ENCODE measurements around the gene ZNF618.

ZNF618 gene

GRCh38 chr9:114002986-114003350 lies 126.9 kb downstream of the ZNF618 start:
- no peak for DNase-seq

DNA sequence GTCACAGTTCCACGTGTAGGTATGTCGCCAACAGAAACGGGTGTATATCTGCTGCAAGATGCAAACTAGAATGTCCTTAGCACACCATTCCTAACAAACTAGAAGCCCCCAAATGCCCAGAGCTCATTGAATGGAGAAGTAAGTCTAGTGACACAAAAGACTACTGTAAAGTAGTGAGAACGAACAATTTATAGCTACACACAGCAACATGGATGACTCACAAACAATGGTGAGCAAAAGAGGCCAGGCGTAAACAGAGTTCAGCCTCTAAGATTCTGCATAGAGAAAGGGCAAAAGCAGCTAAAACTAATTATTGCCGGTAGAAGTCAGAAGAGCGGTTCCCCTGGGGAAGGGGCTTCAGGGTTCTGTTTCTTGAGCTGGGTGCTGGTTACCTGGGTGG lies 127.2 kb downstream of the ZNF618 start:
- peak; percentile 15 to 53 (median 50) for DNase-seq

DNA sequence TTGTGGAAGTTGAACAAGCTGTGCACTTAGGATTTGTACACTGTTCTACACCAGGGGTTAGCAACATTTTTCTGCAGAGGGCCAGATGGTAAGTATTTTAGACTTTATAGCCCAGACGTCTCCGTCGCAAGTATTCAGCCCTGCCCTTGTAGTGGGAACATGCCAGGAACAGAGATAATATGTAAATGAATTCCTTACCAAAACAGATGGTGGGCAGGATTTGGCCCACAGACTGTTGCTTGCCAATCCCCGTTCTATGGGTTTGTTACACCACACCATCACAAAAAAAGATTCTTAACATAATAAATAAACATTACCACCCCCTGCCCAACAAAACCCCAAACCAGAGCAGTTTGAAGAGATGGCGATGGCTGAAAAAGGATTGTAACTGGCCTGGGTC lies 127.6 kb downstream of the ZNF618 start:
- DNase-seq = no peak

DNA sequence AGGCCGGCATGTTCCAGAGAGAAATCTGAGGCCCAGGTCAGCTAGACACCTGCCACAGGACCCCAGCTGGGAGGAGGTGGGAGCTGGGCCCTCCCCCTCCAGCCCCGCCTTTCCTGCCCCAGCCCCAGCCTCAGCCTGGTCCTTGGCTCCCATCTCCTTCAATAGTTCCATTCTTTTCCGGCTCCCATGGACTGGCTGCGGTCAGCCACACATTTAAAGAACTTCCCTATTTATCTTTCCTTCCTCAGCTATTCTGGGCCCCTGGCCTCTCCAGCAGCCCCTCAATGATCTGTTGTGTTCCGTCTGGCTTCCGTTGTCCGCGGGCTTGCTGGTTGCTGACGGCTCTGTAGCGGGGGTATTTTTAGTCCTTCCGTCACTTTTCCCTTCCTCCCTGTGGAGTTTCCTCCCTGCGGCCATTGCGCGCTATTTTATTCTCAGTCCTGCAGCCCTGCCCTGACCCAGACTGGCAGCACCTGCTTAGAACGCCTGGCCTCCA lies 128.2 kb downstream of the ZNF618 start:
- DNase-seq = peak; percentile 74 to 78 (median 74)

- DNase-seq = no peak
These were observed 129.5 kb downstream of the ZNF618 start for GRCh38 chr9:114005371-114006154.

DNA sequence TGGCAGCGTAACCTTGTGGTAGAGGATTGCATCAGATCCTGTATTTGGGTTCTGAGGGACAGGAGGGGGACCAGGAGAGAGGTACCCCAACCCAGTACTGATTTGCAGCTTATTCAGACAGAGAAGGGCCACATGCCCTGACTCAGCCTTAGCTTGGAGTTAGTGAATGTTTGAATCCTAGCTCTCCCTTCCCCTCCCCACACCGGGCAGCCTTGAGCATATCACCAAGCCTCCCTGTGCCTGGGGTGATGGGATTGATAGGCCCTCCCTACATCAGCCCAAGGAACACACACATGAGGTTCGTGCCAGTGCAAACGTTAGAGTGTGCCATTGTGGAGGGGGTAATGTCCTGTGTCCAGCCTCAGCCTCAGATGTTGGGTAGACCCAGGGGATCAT lies 130.0 kb downstream of the ZNF618 start:
- no peak for DNase-seq

GRCh38 chr9:114006931-114007691 lies 131.0 kb downstream of the ZNF618 start:
- DNase-seq = no peak

DNA sequence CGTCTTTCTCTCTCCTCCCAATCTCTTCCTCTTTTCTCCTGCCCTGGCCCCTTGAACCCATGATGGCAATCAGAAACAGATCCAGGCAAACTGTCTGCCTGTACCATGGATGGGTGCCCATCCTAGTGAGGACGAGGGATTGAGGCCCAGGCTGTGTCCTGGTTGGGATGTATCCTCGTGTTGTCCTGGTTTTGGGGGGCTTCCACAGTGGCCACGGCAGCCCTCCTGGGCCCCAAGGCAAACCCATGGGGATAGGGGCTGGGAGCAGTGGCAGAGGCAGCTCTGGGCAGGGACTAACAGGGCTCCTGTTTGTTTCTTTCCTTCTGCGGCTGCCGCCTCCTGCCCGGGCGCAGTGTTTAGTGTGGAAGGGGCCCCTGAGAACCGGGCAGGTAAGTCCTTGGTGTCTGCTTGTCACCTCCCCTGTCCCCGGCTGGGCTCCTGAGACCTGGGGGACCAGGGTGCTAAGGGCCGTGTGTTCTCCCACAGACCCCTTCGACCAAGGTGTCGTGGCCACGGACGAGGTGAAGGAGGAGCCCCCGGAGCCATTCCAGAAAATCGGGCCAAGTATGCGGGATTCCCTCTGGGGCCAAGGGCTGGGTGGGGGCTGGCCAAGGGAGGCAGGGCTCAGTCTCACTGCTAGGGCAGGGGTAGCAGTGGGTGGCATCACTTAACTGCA lies 132.0 kb downstream of the ZNF618 start:
- no peak for DNase-seq

GRCh38 chr9:114008667-114009410 lies 132.7 kb downstream of the ZNF618 start:
- no peak for DNase-seq

- DNase-seq = no peak
These were observed 135.2 kb downstream of the ZNF618 start for GRCh38 chr9:114011313-114011712.

GRCh38 chr9:114012126-114012525 lies 136.0 kb downstream of the ZNF618 start:
- DNase-seq = no peak

DNA sequence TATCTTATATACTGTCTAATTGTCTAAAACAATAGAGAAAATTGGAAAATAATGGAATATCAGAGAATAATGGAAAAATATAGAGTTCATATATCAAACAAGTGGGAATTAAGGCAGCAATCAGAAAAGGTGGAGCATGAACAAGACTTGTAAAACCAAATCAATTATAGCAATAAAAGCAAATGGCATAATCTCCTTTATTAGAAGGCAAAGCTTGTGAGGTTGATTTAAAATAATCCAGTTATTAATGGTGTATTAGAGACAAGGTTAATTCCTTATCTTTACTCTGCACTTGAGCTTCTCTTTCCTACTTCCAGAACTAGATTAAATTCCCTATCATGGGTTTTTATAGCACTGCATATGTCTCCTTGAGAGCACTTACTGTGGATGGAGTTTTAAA lies 137.9 kb downstream of the ZNF618 start:
- DNase-seq = no peak

GRCh38 chr9:114015607-114016006 lies 139.5 kb downstream of the ZNF618 start:
- DNase-seq = no peak

DNA sequence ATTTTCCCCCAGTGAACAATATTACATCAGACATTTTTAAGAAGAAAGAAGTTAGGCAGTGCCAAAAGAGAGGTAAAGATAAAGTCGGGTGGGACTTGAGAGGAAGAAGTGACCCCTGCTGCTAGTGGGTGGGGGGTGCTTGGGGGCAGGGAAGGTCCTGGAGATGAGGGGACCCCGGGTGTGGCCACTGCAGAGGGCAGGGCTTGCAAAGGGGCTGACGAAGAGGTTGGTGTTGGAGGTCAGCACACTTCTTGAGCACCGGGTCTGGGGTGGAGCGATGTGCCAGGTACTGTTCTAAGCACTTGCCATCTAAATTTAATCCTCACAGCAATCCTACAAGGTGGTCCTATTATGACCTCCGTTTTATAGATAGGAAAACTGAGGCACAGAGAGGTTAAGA lies 140.0 kb downstream of the ZNF618 start:
- DNase-seq = no peak

DNA sequence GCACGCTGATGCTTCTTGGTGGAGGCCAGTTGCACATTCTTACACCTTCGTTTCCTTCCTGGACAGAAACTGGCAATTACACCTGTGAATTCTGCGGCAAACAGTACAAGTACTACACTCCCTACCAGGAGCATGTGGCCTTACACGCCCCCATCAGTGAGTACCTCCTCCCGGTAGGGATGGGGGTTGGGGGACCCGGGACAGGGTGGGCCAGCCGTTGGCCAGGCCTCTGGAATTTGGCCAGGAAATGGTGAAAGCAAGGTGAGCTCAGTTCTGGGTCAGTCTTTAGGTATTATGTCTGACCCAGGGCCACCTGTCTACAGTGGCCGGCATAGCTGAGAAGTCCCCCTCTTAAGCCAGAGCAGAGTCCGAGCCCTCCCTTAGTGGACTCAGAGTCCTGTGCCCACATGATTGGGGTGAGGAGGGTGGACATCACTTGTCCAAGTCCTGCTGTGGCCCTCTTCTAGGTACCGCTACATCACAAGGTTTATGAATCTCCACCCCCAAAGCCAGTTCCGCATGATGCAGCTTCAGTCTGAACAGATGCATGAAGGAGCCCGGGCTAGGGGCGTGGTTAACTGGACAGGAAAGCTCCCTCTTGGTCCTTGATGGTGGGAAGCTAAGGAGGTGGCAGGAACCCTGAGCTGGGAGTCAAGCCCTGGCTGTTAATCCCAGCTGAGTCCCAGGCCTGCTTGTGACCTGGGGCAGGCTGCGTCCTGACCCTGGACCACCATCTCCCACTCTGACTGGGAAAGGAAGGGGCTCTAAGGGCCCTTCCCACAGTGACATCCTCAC lies 140.7 kb downstream of the ZNF618 start:
- no peak for DNase-seq

- no peak for DNase-seq
These were observed 141.9 kb downstream of the ZNF618 start for GRCh38 chr9:114017741-114018715.

GRCh38 chr9:114021578-114021977 lies 145.5 kb downstream of the ZNF618 start:
- DNase-seq = peak; percentile 17 to 73 (median 47)

DNA sequence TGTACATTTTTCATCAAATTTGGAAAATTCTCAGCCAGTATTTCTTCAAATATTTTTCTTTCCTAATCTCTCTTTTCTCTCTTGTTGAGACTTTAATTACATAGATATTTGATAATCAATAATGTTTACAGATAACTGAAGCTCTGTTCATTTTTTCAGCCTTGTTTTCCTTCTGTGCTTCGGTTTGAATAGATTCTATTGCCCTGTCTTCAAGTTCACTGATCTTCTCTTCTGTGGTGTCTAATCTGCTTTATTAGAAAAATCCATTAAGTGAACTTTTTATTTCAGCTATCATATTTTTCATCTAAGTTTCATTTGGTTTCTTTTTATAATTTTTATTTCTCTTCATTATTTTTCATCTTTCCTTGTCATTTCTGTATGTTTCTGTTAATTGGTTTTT lies 147.9 kb downstream of the ZNF618 start:
- DNase-seq = no peak

- no peak for DNase-seq
These were observed 149.2 kb downstream of the ZNF618 start for GRCh38 chr9:114025196-114025753.

DNA sequence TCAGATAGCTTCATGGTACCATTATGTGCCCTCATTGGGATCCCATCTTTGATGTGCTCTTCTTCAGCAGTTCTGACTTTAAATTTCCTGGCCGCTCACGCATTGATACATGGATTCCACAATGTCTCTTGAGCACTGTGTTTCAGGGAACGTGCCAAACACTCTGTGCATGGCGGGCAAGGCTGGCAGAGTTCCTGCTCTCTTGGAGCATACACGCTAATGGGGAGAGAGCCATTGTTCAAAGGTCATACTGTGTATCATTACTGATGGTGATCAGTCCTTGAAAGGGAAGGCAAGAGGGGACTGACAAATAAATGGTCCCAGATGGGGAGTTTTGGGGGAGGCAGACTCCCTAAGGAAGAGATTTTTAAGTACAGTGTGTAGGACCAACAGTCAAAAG lies 149.7 kb downstream of the ZNF618 start:
- DNase-seq = no peak
